Activated naive CD4-positive, alpha-beta T cell treated with anti-CD3 and anti-CD28 coated beads, Interleukin-2, amount 50 U/mL, for 24 hours (primary cell): ENCODE results near the gene ISG15.
"Not testable (repeated sequence)": the region's sequence is repeated elsewhere in the genome, so short reads cannot be mapped to it uniquely, and the experiment has no call there.

Experiments used
- H3K27ac Mint-ChIP-seq: one replicate; pipeline ENCODE4 v1.8.0; 2021; ENCODE audit warnings: mild to moderate bottlenecking, mixed read lengths
- H3K27me3 Mint-ChIP-seq: one replicate; pipeline ENCODE4 v1.8.0; 2021; ENCODE audit warnings: mixed read lengths
- H3K36me3 Mint-ChIP-seq: one replicate; pipeline ENCODE4 v1.8.0; 2021; ENCODE audit warnings: mixed read lengths
- H3K4me1 Mint-ChIP-seq: one replicate; pipeline ENCODE4 v1.8.0; 2021; ENCODE audit warnings: mixed read lengths
- H3K4me3 Mint-ChIP-seq: one replicate; pipeline ENCODE4 v1.8.0; 2021; ENCODE audit warnings: mild to moderate bottlenecking, mixed read lengths
- H3K9me3 Mint-ChIP-seq: one replicate; pipeline ENCODE4 v1.8.0; 2021; ENCODE audit warnings: mixed read lengths

ISG15 gene

DNA sequence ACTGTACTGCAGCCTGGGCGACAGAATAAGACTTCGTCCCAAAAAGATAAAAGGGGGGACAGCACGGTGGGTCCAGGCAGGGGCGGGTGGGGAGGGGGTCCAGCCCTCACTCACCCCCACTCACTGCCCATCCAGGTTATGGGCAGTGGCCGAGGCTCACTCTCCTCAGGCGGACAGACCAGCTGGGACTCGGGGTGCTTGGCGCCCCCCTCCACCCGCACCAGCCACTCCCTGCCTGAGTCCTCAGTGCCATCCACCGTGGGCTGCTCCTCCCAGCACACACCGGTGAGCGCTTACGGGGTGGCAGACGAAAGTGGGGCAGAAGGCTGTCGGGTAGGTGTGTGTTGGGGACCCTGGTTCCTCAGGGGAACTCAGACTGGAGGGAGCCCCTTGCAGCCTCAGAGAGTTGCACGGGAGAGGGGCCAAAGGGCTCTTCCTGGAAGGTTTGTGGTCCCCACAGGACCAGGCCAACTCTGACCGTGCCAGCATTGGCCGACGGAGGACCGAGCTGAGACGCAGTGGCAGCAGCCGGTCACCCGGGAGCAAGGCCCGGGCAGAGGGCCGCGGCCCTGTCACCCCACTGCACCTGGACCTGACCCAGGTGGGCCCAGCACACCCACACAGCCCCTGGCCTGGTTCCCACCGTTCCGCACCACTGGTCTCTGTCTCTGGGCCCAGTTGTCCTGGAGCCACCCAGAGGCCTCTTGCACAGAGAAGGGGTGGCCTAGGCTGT lies 40.4 kb upstream of the ISG15 start:
- Mint-ChIP-seq H3K4me1 (no peaks in the 10 kb centered on the region), H3K27ac (no peak overlapping the region), H3K36me3 (peaks cover 2% of the 10 kb centered on the region), H3K27me3 (peaks cover 10% of the 10 kb centered on the region), H3K4me3 (no peak overlapping the region), H3K9me3 (no peaks in the 10 kb centered on the region)

DNA sequence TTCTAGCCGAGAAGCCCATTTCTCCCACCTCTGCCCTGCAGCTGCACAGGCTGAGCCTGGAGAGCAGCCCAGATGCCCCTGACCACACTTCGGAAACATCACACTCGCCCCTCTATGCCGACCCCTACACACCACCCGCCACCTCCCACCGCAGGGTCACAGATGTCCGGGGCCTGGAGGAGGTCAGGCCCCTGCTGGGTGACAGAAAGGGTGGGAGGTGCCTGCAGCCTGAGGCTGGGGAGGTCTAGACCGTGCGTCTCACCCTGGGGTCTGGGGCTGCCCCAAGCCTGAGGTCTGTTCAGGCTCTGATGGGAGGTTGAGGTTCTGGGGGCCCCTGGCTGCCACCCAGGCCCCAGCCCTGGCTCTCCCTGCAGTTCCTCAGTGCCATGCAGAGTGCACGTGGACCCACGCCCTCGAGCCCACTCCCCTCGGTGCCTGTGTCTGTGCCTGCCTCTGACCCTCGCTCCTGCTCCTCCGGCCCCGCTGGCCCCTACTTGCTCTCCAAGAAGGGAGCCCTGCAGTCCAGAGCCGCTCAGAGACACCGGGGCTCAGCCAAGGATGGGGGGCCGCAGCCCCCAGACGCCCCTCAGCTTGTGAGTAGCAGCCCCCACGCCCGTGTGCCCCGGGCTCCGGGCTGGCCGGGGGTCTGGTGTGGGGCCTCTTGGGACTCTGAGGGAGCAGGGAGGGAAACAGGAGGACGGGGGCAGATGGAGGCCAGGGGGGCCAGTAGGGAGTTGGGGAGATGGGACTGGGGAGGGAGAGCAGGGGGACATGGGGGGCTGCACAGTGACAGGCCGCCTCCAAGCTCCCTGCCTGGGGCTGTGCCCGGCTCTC lies 39.6 kb upstream of the ISG15 start:
- Mint-ChIP-seq H3K27me3 (peaks cover 7% of the 10 kb centered on the region), H3K4me1 (no peaks in the 10 kb centered on the region), H3K36me3 (peaks cover 2% of the 10 kb centered on the region), H3K9me3 (no peaks in the 10 kb centered on the region), H3K27ac (no peak overlapping the region), H3K4me3 (no peak overlapping the region)

- H3K36me3 Mint-ChIP-seq: peaks cover 2% of the 10 kb centered on the region
- no peaks in the 10 kb centered on the region for H3K9me3 Mint-ChIP-seq
- no peak overlapping the region for H3K27ac Mint-ChIP-seq
- no peaks in the 10 kb centered on the region for H3K4me1 Mint-ChIP-seq
- H3K27me3 Mint-ChIP-seq: peaks cover 7% of the 10 kb centered on the region
- H3K4me3 Mint-ChIP-seq: no peak overlapping the region
Observed at GRCh38 chr1:974293-974640, 39.0 kb upstream of the ISG15 start.

GRCh38 chr1:974687-975328 lies 38.5 kb upstream of the ISG15 start:
- H3K9me3 Mint-ChIP-seq: no peaks in the 10 kb centered on the region
- H3K4me3 Mint-ChIP-seq: peak overlapping the region; percentile 26
- no peaks in the 10 kb centered on the region for H3K4me1 Mint-ChIP-seq
- H3K27me3 Mint-ChIP-seq: peaks cover 4% of the 10 kb centered on the region
- no peak overlapping the region for H3K27ac Mint-ChIP-seq
- peaks cover 2% of the 10 kb centered on the region for H3K36me3 Mint-ChIP-seq

DNA sequence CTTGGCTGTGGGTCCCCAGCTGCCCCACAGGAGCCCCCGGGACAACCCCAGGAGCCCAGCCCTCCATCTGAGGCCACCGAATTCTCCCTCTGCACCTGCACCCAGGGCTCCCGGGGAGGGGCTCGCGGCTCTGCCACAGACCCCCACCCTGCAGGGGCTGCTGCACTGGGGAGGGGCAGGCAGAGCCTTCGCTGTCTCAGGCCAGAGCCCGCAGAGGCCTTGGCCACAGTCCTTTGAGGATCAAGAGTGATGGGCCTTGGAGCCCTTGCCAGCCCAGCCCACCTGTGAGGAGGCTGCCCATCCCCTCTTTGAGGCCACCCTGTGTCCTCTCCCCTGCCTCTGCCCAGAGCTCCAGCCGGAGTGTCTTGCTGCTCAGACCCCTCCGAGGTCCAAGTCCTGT lies 37.9 kb upstream of the ISG15 start:
- Mint-ChIP-seq H3K4me1 (no peaks in the 10 kb centered on the region), H3K27ac (no peak overlapping the region), H3K27me3 (peaks cover 4% of the 10 kb centered on the region), H3K36me3 (peaks cover 2% of the 10 kb centered on the region), H3K9me3 (no peaks in the 10 kb centered on the region), H3K4me3 (no peak overlapping the region)

GRCh38 chr1:975896-976683 lies 37.2 kb upstream of the ISG15 start:
- Mint-ChIP-seq H3K27me3 (peaks cover 4% of the 10 kb centered on the region), H3K27ac (no peak overlapping the region), H3K9me3 (no peaks in the 10 kb centered on the region), H3K4me1 (no peaks in the 10 kb centered on the region), H3K36me3 (peaks cover 2% of the 10 kb centered on the region), H3K4me3 (no peak overlapping the region)

GRCh38 chr1:976791-977190 lies 36.5 kb upstream of the ISG15 start:
- H3K9me3 Mint-ChIP-seq, H3K27ac Mint-ChIP-seq, H3K27me3 Mint-ChIP-seq, H3K4me1 Mint-ChIP-seq, H3K4me3 Mint-ChIP-seq, H3K36me3 Mint-ChIP-seq: not testable (repeated sequence)

DNA sequence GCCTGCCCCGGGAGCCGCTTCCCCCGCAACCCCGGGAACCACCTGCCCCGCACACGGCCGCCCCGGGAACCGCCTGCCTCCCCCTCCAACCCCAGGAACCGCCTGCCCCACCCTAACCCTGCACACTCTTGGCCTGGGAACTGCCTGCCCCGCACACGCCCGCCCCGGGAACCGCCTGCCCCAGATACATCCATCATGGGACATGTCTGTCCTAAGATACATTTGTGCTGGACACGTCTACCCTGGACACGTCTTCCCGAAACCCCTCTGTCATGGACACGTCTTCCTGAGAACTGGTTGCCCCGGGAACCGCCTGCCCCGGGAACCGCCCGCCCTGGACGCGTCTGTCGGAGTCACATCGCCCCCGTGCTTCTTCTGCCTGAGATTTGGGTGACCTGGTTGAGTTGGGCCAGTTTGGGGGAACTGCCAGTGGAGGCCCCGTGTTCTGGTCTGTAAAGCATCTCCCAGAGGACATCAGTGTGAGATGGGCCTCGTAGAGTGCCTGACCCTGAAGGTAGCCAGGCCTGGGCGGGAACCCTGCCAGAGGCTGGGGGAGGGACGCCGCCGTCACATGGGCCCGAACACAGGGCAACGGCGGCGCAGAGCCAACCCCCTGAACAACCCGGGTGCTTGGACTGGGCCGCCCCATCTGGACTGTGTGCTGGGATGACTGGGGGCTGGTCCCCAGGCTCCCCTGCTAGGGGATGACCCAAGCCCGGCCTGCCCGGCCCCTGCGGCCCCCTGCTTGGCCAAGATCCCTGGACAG lies 35.0 kb upstream of the ISG15 start:
- H3K27me3 Mint-ChIP-seq: peaks cover 8% of the 10 kb centered on the region

DNA sequence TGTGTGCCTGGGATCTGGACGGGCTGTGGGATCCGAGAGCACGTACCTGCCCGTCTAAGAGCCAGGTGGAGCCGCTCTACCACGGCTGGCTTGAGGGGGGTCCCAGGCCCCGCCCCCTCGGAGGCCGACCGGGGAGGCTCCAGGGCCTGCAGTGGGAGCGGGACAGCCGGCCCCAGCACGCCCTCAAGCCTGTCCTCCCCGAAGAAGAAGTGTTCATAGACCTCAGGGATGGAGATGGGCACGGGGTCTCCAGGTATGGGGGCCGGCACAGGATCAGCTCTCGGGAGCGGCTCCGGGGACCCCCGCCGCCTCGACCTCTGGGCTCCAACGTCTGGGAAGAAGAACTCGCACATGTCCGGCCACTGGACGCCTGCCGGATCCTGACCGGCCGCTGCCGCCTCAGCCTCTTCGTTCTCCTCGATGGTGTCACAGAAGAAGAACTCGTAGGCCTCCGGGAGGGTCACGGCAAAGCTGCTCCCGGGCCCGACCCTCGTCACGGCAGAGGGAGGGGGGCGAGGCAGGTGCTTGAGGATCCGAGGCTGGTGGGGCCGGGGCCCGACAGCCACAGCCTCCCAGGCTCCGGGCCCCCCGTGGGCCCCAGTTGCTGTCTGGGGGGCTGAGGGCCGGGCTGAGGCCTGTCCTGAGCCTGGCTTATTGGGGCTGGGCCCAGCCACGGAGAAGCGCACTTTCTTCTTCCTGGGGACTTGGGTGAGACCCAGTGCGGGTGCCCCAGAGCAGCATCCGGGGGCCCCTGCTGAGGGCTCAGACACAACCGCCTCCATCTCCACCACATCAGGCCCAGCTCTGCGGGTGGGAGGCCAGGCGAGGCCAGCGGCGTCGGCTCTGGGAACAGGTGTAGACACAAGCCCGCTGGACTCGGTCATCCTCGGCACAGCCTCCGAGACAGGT lies 34.2 kb upstream of the ISG15 start:
- Mint-ChIP-seq H3K27ac (no peak overlapping the region), H3K27me3 (peaks cover 10% of the 10 kb centered on the region), H3K9me3 (no peaks in the 10 kb centered on the region), H3K36me3 (peaks cover 2% of the 10 kb centered on the region), H3K4me3 (no peak overlapping the region), H3K4me1 (no peaks in the 10 kb centered on the region)

More for the DNA sequence above, 35.0 kb upstream of the ISG15 start:
- H3K27ac Mint-ChIP-seq: no peak overlapping the region
- peaks cover 2% of the 10 kb centered on the region for H3K36me3 Mint-ChIP-seq
- H3K9me3 Mint-ChIP-seq: no peaks in the 10 kb centered on the region
- H3K4me3 Mint-ChIP-seq: no peak overlapping the region
- no peaks in the 10 kb centered on the region for H3K4me1 Mint-ChIP-seq

- H3K27me3 Mint-ChIP-seq: peaks cover 10% of the 10 kb centered on the region
- no peak overlapping the region for H3K4me3 Mint-ChIP-seq
- H3K27ac Mint-ChIP-seq: no peak overlapping the region
- H3K4me1 Mint-ChIP-seq: no peaks in the 10 kb centered on the region
- H3K36me3 Mint-ChIP-seq: peaks cover 2% of the 10 kb centered on the region
- no peaks in the 10 kb centered on the region for H3K9me3 Mint-ChIP-seq
Observed at GRCh38 chr1:979744-980072, 33.6 kb upstream of the ISG15 start.

DNA sequence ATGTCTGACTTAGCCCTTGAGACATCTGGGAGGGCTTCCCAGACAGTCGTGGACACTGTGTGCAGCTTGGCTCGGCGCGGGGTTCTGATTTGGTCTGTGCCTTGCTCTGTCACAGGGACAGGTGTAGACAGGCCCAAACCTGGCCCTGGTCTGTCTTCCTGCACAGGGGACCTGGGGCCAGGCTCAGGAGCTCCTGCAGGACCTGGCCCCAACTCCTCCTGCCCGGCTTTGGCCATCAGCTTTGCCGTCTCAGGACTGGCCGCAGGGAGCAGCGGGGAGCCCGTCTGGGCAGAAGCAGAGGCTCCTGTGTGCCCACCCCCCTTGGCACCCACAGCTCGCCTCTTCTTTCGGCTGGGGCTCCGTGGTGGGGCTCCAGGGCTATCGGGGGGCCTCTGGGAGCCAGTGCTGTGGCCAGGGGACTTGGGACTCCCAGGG lies 33.1 kb upstream of the ISG15 start:
- no peak overlapping the region for H3K27ac Mint-ChIP-seq
- H3K4me1 Mint-ChIP-seq: no peaks in the 10 kb centered on the region
- H3K27me3 Mint-ChIP-seq: peaks cover 9% of the 10 kb centered on the region
- no peak overlapping the region for H3K4me3 Mint-ChIP-seq
- no peaks in the 10 kb centered on the region for H3K9me3 Mint-ChIP-seq
- no peaks in the 10 kb centered on the region for H3K36me3 Mint-ChIP-seq

DNA sequence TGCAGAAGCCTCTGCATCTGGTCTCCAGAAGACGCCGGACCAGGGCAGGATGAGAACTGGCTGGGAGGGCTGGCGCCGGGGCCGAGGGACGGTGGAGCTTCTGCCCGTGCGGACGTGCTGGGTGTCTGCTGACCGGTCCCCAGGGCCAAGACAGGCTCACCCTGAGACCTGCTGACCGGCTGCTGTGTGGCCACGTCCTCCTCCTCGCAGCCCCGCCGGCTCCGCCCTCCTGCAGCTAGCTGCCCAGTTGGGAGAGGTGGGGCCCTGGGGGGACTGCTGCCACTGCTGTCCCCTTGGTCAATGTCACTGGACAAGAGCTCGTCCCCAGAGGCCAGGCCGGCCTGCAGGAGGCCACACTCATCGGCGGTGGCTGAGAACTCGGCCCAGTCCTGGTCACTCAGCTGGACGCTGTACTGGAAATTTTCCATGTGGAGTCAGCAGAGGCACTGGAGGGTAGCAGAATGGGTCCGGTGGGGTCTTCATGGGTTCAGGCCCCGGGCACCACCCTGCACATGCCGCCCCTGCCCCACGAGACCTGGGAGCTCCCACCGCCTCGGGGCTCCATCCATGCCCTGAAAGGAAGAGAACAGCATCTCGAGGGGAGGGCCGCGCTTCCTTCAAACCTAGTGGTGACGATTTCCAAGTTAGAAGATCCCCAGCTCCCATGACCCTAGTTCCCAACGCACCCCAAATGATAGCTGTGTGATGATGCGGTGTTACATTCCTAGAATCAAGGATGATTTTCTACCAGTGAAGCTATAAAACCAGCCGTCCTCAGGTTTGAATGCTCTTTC lies 32.5 kb upstream of the ISG15 start:
- Mint-ChIP-seq H3K27me3 (peaks cover 7% of the 10 kb centered on the region), H3K36me3 (no peaks in the 10 kb centered on the region), H3K9me3 (no peaks in the 10 kb centered on the region), H3K4me1 (no peaks in the 10 kb centered on the region), H3K4me3 (no peak overlapping the region), H3K27ac (no peak overlapping the region)

GRCh38 chr1:981491-981954 lies 31.8 kb upstream of the ISG15 start:
- Mint-ChIP-seq H3K4me1 (no peaks in the 10 kb centered on the region), H3K9me3 (no peaks in the 10 kb centered on the region), H3K27ac (no peak overlapping the region), H3K27me3 (peaks cover 7% of the 10 kb centered on the region), H3K36me3 (no peaks in the 10 kb centered on the region), H3K4me3 (no peak overlapping the region)
